ENCODE results near the gene LRRC56.

Gene LRRC56

DNA sequence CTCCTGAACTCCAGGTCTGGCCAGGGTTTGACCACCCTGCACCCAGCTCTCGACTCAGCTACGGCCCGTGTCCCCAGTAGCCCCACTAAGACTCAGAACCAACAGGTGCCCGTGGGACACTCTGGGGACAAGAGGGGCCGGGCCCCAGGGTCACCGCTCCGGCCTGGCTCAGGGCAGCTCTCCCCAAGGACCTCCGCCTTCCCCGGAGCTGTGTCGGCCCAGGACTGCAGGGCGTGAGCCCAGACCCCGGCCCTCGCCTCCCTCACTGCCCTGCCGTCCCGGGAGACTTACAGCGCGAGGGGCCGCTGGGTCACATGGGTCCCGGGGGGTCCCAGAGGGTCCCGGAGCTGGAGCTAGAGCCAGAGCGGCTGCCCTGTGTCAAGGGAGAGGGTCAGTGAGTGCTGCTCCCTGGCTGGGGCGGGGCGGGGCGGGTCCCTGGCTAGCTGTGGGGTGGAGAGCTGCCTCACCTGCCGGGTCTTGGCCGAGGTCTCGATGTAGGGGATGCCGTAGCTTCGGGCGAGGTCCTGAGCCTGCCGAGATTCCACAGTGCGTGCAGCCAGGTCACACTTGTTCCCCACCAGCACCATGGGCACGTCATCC is 4.2 kb upstream of the LRRC56 start:
- no peak for DNase-seq (ENCODE audit: low read depth in 1 of 2, low spot score in 1 of 2)
- no peaks in the 10 kb centered on the region for H3K27me3 ChIP-seq (ENCODE audit: insufficient read depth, poor library complexity, severe bottlenecking)
- no peak overlapping the region for H3K4me3 ChIP-seq (replicated peaks; ENCODE audit: insufficient read depth, low read length)
- H3K27ac ChIP-seq (replicated peaks), result no peak overlapping the region
- TF ChIP-seq GABPA (IDR thresholded peaks at IDR 0.05; ENCODE audit: low read depth), result no peak

DNA sequence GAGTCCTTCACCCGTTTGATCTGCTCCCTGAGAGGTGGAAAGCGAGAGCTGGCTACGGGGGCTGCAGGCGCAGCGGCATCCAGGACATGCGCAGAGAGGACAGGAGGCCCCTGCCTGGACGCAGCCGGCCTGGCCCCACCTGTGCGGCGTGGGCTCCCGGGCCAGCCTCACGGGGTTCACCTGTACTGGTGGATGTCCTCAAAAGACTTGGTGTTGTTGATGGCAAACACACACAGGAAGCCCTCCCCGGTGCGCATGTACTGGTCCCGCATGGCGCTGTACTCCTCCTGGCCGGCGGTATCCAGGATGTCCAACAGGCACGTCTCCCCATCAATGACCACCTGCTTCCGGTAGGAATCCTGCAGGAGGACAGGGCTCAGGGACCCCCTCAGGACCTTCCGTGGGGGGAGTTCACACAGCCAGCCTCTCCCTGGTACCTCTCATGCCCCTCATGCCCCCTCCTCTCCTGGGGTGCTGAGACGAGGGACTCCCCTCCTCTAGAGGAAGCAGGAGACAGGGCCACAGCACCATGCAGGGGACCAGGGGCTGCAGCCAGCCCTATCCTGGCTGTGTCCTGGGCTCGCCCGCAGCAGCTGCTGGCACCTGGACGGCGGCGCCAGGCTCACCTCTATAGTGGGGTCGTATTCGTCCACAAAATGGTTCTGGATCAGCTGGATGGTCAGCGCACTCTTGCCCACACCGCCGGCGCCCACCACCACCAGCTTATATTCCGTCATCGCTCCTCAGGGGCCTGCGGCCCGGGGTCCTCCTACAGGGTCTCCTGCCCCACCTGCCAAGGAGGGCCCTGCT is 3.5 kb upstream of the LRRC56 start:
- no peak for DNase-seq (ENCODE audit: low read depth in 1 of 2, low spot score in 1 of 2)
- no peaks in the 10 kb centered on the region for H3K27me3 ChIP-seq (ENCODE audit: insufficient read depth, poor library complexity, severe bottlenecking)
- TF ChIP-seq CTCF (IDR thresholded peaks at IDR 0.05; ENCODE audit: insufficient read depth, low read length), result no peak
- no peak for TF ChIP-seq POLR2AphosphoS5 (IDR thresholded peaks at IDR 0.05; ENCODE audit: low read depth)
- TF ChIP-seq REST (IDR thresholded peaks at IDR 0.05; ENCODE audit: insufficient replicate concordance, low read depth), result no peak
- TF ChIP-seq GABPA (IDR thresholded peaks at IDR 0.05; ENCODE audit: low read depth), result no peak
- no peak for TF ChIP-seq SPI1 (IDR thresholded peaks at IDR 0.05; ENCODE audit: borderline replicate concordance, low read depth)
- H3K27ac ChIP-seq (replicated peaks), result no peak overlapping the region
- peak overlapping the region; percentile 84; the same call in 1 of the 2 replicates for H3K4me3 ChIP-seq (replicated peaks; ENCODE audit: insufficient read depth, low read length)

DNA sequence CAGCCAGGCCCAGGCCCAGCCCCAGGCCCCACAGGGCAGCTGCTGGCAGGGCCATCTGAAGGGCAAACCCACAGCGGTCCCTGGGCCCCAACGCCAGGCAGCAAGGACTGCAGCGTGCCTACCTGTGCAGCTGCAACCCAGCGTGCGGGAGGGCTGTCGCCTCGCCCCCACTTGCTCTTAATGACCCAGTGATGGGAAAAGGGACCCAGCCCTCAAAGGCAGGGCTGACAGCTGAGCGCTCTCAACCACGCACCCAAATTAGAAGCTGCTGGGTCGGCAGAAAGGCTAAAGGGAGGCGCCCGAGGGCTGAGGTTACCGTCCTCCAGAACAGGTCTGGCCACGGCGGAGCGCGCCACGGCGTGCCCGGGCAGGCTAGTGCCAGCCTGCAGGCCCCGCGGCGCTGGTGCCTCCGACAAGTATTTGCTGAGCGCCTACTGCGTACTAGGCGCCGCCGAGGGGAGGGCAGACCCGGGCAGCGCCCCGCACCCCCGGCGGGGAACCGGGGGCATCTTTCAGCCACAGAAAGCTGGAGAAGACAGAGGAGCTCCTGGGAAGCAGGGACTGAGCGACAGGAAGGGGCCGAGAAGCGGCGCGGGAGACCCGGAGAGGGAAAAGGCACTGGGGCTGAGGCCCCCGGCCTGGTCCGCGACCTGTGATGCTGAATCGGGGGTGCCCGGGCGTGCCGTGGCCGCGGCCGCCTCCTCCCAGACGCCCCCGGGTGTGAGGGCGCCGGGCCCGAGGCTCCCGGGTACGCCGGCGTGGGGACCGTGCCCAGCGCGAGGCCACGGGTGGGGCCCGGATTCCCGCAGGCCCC is 2.7 kb upstream of the LRRC56 start:
- H3K4me3 ChIP-seq (replicated peaks; ENCODE audit: insufficient read depth, low read length), result peak overlapping the region; percentile 84
- no peaks in the 10 kb centered on the region for H3K27me3 ChIP-seq (ENCODE audit: insufficient read depth, poor library complexity, severe bottlenecking)
- peak; percentile 26 to 37 for DNase-seq (ENCODE audit: low read depth in 1 of 2, low spot score in 1 of 2)
- TF ChIP-seq GABPA (IDR thresholded peaks at IDR 0.05; ENCODE audit: low read depth) (no peak), REST (IDR thresholded peaks at IDR 0.05; ENCODE audit: insufficient replicate concordance, low read depth) (no peak), POLR2AphosphoS5 (IDR thresholded peaks at IDR 0.05; ENCODE audit: low read depth) (no peak), CTCF (IDR thresholded peaks at IDR 0.05; ENCODE audit: insufficient read depth, low read length) (no peak), SPI1 (IDR thresholded peaks at IDR 0.05; ENCODE audit: borderline replicate concordance, low read depth) (no peak)
- H3K27ac ChIP-seq (replicated peaks), result peak overlapping the region; percentile 25

DNA sequence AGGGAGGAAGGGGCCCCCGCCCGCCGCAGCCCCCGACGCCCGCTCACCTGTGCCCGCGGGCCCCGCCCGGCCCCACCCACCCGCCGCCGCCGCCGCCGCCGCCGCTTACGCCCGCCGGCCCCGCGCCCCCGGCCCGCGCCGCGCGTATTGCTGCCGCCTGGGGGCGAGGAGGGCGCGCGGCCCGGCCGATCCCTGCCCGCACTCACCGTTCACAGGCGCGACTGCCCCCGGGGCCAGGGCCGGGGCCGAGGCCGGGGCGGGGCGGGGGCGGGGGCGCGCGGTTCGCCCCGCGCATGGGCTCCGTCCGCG is 2.2 kb upstream of the LRRC56 start:
- peak overlapping the region; percentile 84 for H3K4me3 ChIP-seq (replicated peaks; ENCODE audit: insufficient read depth, low read length)
- no peak for DNase-seq (ENCODE audit: low read depth in 1 of 2, low spot score in 1 of 2)
- no peak for TF ChIP-seq GABPA (IDR thresholded peaks at IDR 0.05; ENCODE audit: low read depth)
- TF ChIP-seq REST (IDR thresholded peaks at IDR 0.05; ENCODE audit: insufficient replicate concordance, low read depth), result no peak
- TF ChIP-seq POLR2AphosphoS5 (IDR thresholded peaks at IDR 0.05; ENCODE audit: low read depth), result no peak
- no peak for TF ChIP-seq CTCF (IDR thresholded peaks at IDR 0.05; ENCODE audit: insufficient read depth, low read length)
- no peak for TF ChIP-seq SPI1 (IDR thresholded peaks at IDR 0.05; ENCODE audit: borderline replicate concordance, low read depth)
- no peaks in the 10 kb centered on the region for H3K27me3 ChIP-seq (ENCODE audit: insufficient read depth, poor library complexity, severe bottlenecking)
- no peak overlapping the region for H3K27ac ChIP-seq (replicated peaks)

Measured in HL-60 (cell line).